ENCODE data around the gene F2.
"Not testable (repeated sequence)": the region's sequence is repeated elsewhere in the genome, so short reads cannot be mapped to it uniquely, and the experiment has no call there.

Gene F2

DNA sequence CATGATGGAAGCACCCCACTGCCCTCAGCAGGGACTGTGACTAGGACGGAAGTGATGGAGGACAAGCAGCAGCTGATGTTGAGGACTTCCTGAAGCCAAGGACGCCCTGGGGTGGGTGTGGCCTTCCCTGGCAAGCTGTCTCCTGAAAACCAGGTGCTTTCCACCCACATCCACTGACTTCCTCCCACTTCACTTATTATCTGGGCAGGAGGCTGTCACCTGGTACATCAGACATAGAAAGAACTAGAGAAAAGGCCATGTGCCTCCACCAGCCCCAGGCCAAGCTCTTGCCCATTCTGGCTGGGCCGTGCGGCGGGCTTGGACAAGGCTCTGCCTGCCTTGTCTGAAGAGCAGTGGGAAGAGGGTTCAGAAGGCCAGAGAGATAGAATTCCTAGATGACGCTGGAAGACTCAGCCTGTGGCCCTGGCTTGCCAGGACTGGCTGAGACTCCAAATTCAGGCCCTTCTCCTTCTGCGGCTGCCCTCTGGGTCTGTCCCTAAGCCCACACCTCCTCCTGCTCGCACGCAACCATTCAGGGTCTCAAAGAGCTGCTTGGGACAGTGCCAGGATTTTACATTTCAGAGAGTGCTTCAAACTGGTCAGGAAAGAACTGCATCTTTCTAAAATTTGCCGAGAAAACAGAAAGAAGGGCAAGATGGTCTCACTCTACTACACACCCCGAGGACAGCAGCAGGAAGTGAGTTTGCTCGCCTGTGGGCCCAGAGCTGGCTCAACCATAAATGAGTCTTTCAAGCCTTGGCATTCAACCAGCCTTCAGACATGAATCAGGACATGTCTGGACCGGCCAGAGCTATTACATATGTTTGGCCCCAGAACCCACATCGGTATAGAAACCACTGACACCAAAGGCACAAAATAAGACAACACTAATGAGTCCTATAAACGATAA lies 31.9 kb upstream of the F2 start:
- peak; percentile 53 for DNase-seq (ENCODE audit: low spot score)

GRCh38 chr11:46690702-46691101 lies 28.3 kb upstream of the F2 start:
- DNase-seq (ENCODE audit: low spot score), result no peak

DNA sequence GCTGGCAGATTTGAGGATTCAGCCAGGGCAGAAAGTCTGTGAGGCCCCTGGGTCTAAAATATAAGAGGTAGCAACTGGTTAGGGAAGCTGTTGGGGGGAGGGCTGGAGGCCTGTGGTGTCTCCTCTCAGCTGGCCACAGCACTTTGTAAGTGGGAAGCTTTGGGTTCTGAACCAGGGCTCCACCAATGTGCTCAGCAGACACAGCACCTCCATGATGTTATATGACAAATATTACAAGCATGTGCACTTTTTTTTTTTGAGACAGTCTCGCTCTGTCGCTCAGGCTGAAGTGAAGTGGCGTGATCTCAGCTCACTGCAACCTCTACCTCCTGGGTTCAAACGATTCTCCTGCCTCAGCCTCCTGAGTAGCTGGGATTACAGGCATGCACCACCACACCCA lies 26.6 kb upstream of the F2 start:
- DNase-seq (ENCODE audit: low spot score), result no peak

DNA sequence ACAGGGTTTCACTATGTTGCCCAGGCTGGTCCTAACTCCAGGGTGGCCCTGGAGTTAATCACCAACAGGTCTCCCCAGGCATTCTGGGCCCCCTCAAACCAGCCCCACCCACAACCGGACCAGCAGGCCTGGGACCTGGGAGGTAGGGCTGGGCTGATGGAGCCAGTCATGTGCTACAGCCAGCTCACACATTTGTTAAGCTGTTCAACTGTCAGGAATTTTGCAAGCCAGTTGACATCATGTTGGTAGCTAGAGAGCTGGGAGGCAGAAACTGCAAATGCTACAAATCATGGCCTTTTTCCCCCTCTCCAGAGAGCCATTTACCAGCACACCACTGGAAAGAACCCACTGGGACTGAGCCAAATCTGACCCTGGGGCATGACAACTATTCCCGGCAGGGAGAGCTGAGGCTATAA lies 25.4 kb upstream of the F2 start:
- DNase-seq (ENCODE audit: low spot score), result peak; percentile 42

DNA sequence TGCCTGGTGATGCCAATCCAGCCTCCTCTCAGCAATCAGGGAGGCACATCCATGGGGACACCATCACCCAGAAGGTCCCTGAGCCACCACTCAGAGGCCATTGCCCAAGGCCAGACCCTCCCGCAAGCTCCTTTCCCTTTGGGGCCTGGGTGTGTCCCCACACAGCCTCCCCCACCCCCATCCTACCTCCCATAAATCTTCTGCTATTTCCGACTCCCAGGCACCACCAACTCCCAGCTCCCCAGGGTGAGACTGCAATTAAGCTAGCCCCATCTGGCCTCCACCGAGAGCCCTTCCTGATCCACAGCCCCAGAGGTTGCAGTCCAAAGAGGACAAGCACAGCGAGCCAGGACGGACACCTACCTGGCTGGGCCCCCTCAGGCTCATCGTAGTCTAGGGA lies 24.9 kb upstream of the F2 start:
- no peak for DNase-seq (ENCODE audit: low spot score)

GRCh38 chr11:46694607-46695006 lies 24.4 kb upstream of the F2 start:
- no peak for DNase-seq (ENCODE audit: low spot score)

GRCh38 chr11:46695345-46696211 lies 23.4 kb upstream of the F2 start:
- DNase-seq (ENCODE audit: low spot score), result no peak

GRCh38 chr11:46696212-46696558 lies 22.8 kb upstream of the F2 start:
- no peak for DNase-seq (ENCODE audit: low spot score)

DNA sequence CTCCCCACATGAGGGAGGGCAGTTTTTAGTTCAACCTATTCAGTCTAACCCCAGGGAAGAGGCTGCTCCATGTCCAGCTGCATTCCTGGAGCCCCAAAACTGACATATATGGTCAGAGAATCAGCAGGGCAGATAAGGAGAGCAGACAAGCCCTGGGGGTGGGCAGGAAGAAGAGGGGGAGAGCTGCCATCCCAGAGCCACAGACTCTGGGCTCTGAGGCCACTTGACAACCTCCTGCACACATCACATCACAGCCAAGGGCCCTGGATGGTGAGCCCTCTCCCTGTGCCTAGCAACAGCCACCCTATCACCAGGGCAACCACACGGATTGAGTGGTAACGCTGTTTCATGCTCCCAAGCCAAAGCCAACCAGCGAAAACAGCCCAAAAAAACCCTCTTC lies 21.7 kb upstream of the F2 start:
- no peak for DNase-seq (ENCODE audit: low spot score)

DNA sequence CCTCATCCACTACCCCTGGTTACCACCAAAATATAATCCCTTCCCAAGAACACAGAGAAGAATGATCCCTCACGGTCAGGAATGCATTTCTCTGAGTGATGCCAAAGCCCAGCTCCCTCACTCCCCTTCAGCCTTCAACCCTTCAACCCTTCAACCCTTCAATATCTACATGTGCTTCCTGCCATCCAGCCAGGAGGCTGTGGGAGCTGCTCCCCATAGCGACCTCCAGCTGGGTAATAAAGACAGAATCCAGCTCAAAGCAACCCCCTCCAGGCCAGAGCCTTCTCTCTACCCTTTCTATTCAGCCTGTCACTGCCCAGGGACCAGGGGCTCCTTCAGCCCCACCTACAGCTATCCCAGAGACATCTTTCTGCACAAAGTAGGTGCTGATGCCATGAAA lies 21.3 kb upstream of the F2 start:
- DNase-seq (ENCODE audit: low spot score), result no peak

DNA sequence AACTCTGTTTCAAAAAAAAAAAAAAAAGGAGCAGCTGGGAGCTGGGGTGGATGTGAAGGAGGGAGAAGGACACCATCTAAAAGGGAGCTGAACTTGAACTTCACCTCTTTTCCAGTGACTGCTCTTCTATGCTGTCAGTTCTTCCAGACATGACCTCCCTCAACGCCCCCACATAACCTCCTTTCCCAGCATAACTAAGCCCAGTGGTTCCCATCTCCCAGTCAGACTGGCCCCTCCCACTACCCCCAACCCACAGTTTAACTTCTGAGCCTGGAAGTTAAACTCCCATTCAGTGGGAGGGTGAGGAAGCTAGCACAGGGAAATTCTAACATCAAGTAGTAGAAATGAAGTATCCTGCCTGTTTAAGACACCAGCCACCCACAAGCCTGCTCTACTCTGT lies 20.4 kb upstream of the F2 start:
- DNase-seq (ENCODE audit: low spot score), result no peak

- DNase-seq (ENCODE audit: low spot score), result peak; percentile 97
These were observed 18.6 kb upstream of the F2 start, which contains the start of the genes ARHGAP1 and ZNF408 for GRCh38 chr11:46700241-46701077. Gene ARHGAP1, minus strand, starts transcription at chr11:46700619. Its CDS starts 4,512 bp downstream, at chr11:46696107. Gene ZNF408, plus strand, starts transcription at chr11:46701031. Its CDS starts 17 bp downstream, at chr11:46701048.

DNA sequence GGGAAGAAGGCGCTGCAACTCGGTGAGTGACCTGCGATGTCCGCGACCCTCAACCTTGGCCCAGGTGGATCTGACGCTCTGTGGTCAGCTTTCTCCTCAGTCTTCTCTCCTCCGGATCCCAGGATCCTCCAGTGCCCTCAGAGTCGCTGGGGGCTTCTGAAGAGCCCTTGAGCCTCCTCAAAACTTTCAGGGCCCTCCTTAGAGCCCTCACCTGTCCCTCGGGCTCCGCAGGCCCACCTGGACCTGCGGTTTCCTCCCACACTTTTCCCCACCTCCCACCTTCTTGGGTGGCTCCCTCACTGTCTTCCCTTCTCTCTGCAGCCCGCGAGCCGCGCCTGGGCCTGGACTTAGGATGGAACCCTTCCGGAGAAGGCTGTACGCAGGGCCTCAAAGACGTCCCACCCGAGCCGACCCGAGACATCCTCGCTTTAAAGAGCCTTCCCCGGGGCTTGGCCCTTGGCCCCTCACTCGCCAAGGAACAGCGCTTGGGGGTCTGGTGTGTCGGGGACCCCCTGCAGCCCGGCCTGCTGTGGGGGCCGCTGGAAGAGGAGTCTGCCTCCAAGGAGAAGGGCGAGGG lies 17.8 kb upstream of the F2 start:
- no peak for DNase-seq (ENCODE audit: low spot score)

DNA sequence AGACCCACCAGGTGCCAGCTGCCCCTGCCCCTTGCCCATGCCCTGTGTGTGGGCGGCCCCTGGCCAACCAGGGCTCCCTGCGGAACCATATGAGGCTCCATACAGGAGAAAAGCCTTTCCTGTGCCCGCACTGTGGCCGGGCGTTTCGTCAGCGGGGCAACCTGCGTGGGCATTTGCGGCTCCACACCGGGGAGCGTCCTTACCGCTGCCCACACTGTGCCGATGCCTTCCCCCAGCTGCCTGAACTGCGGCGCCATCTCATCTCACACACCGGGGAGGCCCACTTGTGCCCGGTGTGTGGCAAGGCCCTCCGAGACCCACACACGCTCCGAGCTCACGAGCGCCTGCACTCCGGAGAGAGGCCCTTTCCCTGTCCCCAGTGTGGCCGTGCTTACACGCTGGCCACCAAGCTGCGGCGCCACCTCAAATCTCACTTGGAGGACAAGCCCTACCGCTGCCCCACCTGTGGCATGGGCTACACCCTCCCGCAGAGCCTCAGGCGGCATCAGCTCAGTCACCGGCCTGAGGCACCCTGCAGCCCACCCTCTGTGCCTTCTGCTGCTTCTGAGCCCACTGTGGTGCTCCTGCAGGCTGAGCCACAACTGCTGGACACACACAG lies 13.8 kb upstream of the F2 start:
- DNase-seq (ENCODE audit: low spot score), result no peak

GRCh38 chr11:46706886-46707285 lies 12.1 kb upstream of the F2 start:
- DNase-seq (ENCODE audit: low spot score), result no peak

DNA sequence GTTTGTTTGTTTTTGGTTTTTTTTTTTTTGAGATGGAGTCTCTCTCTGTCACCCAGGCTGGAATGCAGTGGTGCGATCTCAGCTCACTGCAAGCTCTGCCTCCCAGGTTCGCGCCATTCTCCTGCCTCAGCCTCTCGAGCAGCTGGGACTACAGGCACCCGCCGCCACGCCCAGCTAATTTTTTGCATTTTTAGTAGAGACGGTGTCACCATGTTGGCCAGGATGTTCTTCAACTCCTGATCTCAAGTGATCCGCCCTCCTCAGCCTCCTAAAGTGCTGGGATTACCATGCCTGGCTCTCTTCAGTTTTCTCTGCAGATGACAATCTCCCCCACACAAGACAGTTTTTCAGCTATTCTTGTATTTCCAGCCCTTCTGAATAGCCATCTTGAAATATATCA lies 9.7 kb upstream of the F2 start:
- DNase-seq (ENCODE audit: low spot score), result not testable (repeated sequence)

DNA sequence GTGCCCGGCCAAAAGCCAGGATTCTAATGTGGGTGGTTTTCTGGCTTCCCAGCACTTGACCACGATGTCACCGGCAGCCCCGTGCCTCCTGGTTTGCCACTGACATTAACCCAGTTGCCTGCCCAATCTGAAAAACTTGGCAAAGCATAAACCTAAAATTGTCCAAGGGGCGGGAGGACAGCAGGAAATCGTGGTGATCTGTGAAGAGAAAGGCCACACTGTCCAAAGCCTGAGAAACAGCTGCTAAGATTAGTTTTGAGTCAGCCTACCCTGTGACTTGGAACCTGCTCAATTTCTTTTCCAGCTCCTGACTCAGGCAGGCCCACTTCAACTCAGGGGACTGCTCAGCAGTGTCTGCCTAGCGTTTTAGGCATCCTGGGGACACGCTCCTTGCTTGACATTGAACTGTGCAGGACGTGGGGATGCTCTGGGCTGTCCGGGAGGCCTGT lies 8.2 kb upstream of the F2 start:
- DNase-seq (ENCODE audit: low spot score), result peak; percentile 93

DNA sequence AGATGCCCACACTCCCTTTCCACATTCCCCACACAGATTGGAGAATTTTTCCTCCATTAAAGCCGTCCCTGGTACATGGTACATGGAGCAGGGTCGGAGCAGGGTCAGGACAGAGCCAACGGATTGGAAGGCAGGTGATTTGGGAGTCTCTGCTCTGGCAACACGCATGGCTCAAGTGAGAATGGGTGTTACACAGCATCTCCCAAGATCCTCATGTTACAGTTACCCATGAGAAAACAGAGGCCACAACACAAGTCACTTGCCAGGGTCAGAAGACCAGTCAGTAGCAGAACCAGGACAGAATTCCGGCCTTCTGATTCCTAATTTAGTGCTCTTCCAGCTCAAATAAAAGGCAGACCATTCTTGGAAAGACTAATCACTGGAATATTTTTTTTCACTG lies 7.7 kb upstream of the F2 start:
- no peak for DNase-seq (ENCODE audit: low spot score)

GRCh38 chr11:46712874-46713576 lies 6.0 kb upstream of the F2 start:
- no peak for DNase-seq (ENCODE audit: low spot score)

GRCh38 chr11:46717825-46718154 lies 1.2 kb upstream of the F2 start:
- DNase-seq (ENCODE audit: low spot score), result not testable (repeated sequence)
